ENCODE results near the gene SOX13.

SOX13 gene

GRCh38 chr1:204075139-204075521 is 2.2 kb downstream of the SOX13 start:
- H3K9me3 ChIP-seq (ENCODE audit: control insufficient read depth, low read length) = no peaks in the 10 kb centered on the region
- peak overlapping the region in 1 of 2 experiments; percentile 40 for H3K18ac ChIP-seq (ENCODE audit: low read depth in 1 of 2, low read length in 2 of 2)
- H3K79me1 ChIP-seq (replicated peaks; ENCODE audit: low read length, poor library complexity, severe bottlenecking) = peaks cover 3% of the 10 kb centered on the region
- H3K27me3 ChIP-seq (ENCODE audit: control insufficient read depth in 1 of 2, insufficient read depth in 1 of 2, low read length in 2 of 2) = peaks cover 0 to 28% of the 10 kb centered on the region in 2 experiments
- H3K4me3 ChIP-seq (ENCODE audit: insufficient read depth in 1 of 2, low read depth in 1 of 2, low read length in 2 of 2) = peak overlapping the region; percentile 28 to 95
- peaks cover 34% of the 10 kb centered on the region for H3K4me1 ChIP-seq (ENCODE audit: control insufficient read depth, insufficient read depth, low read depth, low read length)
- H3K23ac ChIP-seq (ENCODE audit: low read length in 2 of 2) = no peak overlapping the region
- no peak overlapping the region for H2AFZ ChIP-seq (ENCODE audit: low read depth, low read length)
- no peak overlapping the region for H2BK5ac ChIP-seq (ENCODE audit: low read depth, low read length, poor library complexity, severe bottlenecking)
- peak overlapping the region in 1 of 2 experiments; percentile 56 for H2BK12ac ChIP-seq (ENCODE audit: low read length in 2 of 2)
- no peak overlapping the region for H4K91ac ChIP-seq (ENCODE audit: low read length)
- peak overlapping the region; percentile 16 for H4K8ac ChIP-seq (ENCODE audit: low read length)
- H3K27ac ChIP-seq (ENCODE audit: low read length, poor library complexity, severe bottlenecking) = no peak overlapping the region
- peak overlapping the region; percentile 83 for H3K9ac ChIP-seq (ENCODE audit: low read length)
- DNase-seq = peak; percentile 47
- peak overlapping the region in 1 of 2 experiments; percentile 74 for H3K14ac ChIP-seq (ENCODE audit: low read length in 2 of 2)
- no peaks in the 10 kb centered on the region for H3K36me3 ChIP-seq (ENCODE audit: control insufficient read depth in 1 of 2, insufficient read depth in 2 of 2, low read depth in 1 of 2, low read length in 2 of 2)
- no peak overlapping the region for H2AK5ac ChIP-seq (ENCODE audit: low read length, severe bottlenecking)
- WGBS = 6% methylated on average over 31 of the region's 31 CpGs
- H2BK120ac ChIP-seq (ENCODE audit: low read depth, low read length) = no peak overlapping the region
- peak overlapping the region; percentile 98 for H3K4me2 ChIP-seq (ENCODE audit: low read length, poor library complexity, severe bottlenecking)
- peak overlapping the region in 1 of 2 experiments; percentile 57 for H3K4ac ChIP-seq (ENCODE audit: low read depth in 1 of 2, low read length in 2 of 2)
- H2BK15ac ChIP-seq (ENCODE audit: low read depth, poor library complexity, severe bottlenecking) = no peak overlapping the region

- H3K27ac ChIP-seq (ENCODE audit: low read length, poor library complexity, severe bottlenecking) = no peak overlapping the region
- no peak overlapping the region for H2BK120ac ChIP-seq (ENCODE audit: low read depth, low read length)
- H3K79me1 ChIP-seq (replicated peaks; ENCODE audit: low read length, poor library complexity, severe bottlenecking) = peaks cover 3% of the 10 kb centered on the region
- H2BK15ac ChIP-seq (ENCODE audit: low read depth, poor library complexity, severe bottlenecking) = no peak overlapping the region
- H3K4me2 ChIP-seq (ENCODE audit: low read length, poor library complexity, severe bottlenecking) = no peak overlapping the region
- WGBS = 88% methylated on average over 4 of the region's 4 CpGs
- DNase-seq = no peak
- no peak overlapping the region for H2AK5ac ChIP-seq (ENCODE audit: low read length, severe bottlenecking)
- peaks cover 41% of the 10 kb centered on the region for H3K4me1 ChIP-seq (ENCODE audit: control insufficient read depth, insufficient read depth, low read depth, low read length)
- peaks cover 0 to 25% of the 10 kb centered on the region in 2 experiments for H3K27me3 ChIP-seq (ENCODE audit: control insufficient read depth in 1 of 2, insufficient read depth in 1 of 2, low read length in 2 of 2)
- H2BK12ac ChIP-seq (ENCODE audit: low read length in 2 of 2) = peak overlapping the region in 1 of 2 experiments; percentile 42
- H2AFZ ChIP-seq (ENCODE audit: low read depth, low read length) = no peak overlapping the region
- H3K9ac ChIP-seq (ENCODE audit: low read length) = peak overlapping the region; percentile 83
- no peak overlapping the region for H3K18ac ChIP-seq (ENCODE audit: low read depth in 1 of 2, low read length in 2 of 2)
- no peak overlapping the region for H2BK5ac ChIP-seq (ENCODE audit: low read depth, low read length, poor library complexity, severe bottlenecking)
- H4K91ac ChIP-seq (ENCODE audit: low read length) = no peak overlapping the region
- no peak overlapping the region for H3K23ac ChIP-seq (ENCODE audit: low read length in 2 of 2)
- peak overlapping the region in 1 of 2 experiments; percentile 95 for H3K4me3 ChIP-seq (ENCODE audit: insufficient read depth in 1 of 2, low read depth in 1 of 2, low read length in 2 of 2)
- no peaks in the 10 kb centered on the region for H3K9me3 ChIP-seq (ENCODE audit: control insufficient read depth, low read length)
- no peak overlapping the region for H4K8ac ChIP-seq (ENCODE audit: low read length)
- peak overlapping the region in 1 of 2 experiments; percentile 2 for H3K14ac ChIP-seq (ENCODE audit: low read length in 2 of 2)
- H3K4ac ChIP-seq (ENCODE audit: low read depth in 1 of 2, low read length in 2 of 2) = no peak overlapping the region
- H3K36me3 ChIP-seq (ENCODE audit: control insufficient read depth in 1 of 2, insufficient read depth in 2 of 2, low read depth in 1 of 2, low read length in 2 of 2) = no peaks in the 10 kb centered on the region
These were observed 3.3 kb downstream of the SOX13 start for GRCh38 chr1:204075890-204076846.

- H3K9me3 ChIP-seq (ENCODE audit: control insufficient read depth, low read length) = no peaks in the 10 kb centered on the region
- no peak overlapping the region for H2BK5ac ChIP-seq (ENCODE audit: low read depth, low read length, poor library complexity, severe bottlenecking)
- no peak overlapping the region for H3K4me2 ChIP-seq (ENCODE audit: low read length, poor library complexity, severe bottlenecking)
- H3K4me3 ChIP-seq (ENCODE audit: insufficient read depth in 1 of 2, low read depth in 1 of 2, low read length in 2 of 2) = no peak overlapping the region
- no peak overlapping the region for H3K23ac ChIP-seq (ENCODE audit: low read length in 2 of 2)
- WGBS = 100% methylated on average over 1 of the region's 1 CpG
- peaks cover 5% of the 10 kb centered on the region for H3K79me1 ChIP-seq (replicated peaks; ENCODE audit: low read length, poor library complexity, severe bottlenecking)
- DNase-seq = peak; percentile 20
- no peak overlapping the region for H2AFZ ChIP-seq (ENCODE audit: low read depth, low read length)
- H3K27me3 ChIP-seq (ENCODE audit: control insufficient read depth in 1 of 2, insufficient read depth in 1 of 2, low read length in 2 of 2) = peaks cover 0 to 23% of the 10 kb centered on the region in 2 experiments
- no peak overlapping the region for H3K14ac ChIP-seq (ENCODE audit: low read length in 2 of 2)
- no peak overlapping the region for H4K91ac ChIP-seq (ENCODE audit: low read length)
- H3K18ac ChIP-seq (ENCODE audit: low read depth in 1 of 2, low read length in 2 of 2) = no peak overlapping the region
- H3K4ac ChIP-seq (ENCODE audit: low read depth in 1 of 2, low read length in 2 of 2) = no peak overlapping the region
- H4K8ac ChIP-seq (ENCODE audit: low read length) = no peak overlapping the region
- no peaks in the 10 kb centered on the region for H3K36me3 ChIP-seq (ENCODE audit: control insufficient read depth in 1 of 2, insufficient read depth in 2 of 2, low read depth in 1 of 2, low read length in 2 of 2)
- H3K4me1 ChIP-seq (ENCODE audit: control insufficient read depth, insufficient read depth, low read depth, low read length) = peaks cover 44% of the 10 kb centered on the region
- H2BK15ac ChIP-seq (ENCODE audit: low read depth, poor library complexity, severe bottlenecking) = no peak overlapping the region
- H2AK5ac ChIP-seq (ENCODE audit: low read length, severe bottlenecking) = no peak overlapping the region
- H2BK120ac ChIP-seq (ENCODE audit: low read depth, low read length) = no peak overlapping the region
- no peak overlapping the region for H3K9ac ChIP-seq (ENCODE audit: low read length)
- no peak overlapping the region for H3K27ac ChIP-seq (ENCODE audit: low read length, poor library complexity, severe bottlenecking)
- peak overlapping the region in 1 of 2 experiments; percentile 15 for H2BK12ac ChIP-seq (ENCODE audit: low read length in 2 of 2)
These were observed 4.0 kb downstream of the SOX13 start for GRCh38 chr1:204076891-204077290.

GRCh38 chr1:204077979-204078696 is 5.2 kb downstream of the SOX13 start:
- WGBS = 45% methylated on average over 17 of the region's 17 CpGs
- H3K27me3 ChIP-seq (ENCODE audit: control insufficient read depth in 1 of 2, insufficient read depth in 1 of 2, low read length in 2 of 2) = peaks cover 0 to 23% of the 10 kb centered on the region in 2 experiments

More at GRCh38 chr1:204077979-204078696, 5.2 kb downstream of the SOX13 start:
- H3K23ac ChIP-seq (ENCODE audit: low read length in 2 of 2) = no peak overlapping the region
- peak; percentile 32 for DNase-seq
- no peak overlapping the region for H2AK5ac ChIP-seq (ENCODE audit: low read length, severe bottlenecking)
- no peak overlapping the region for H3K4me3 ChIP-seq (ENCODE audit: insufficient read depth in 1 of 2, low read depth in 1 of 2, low read length in 2 of 2)
- H3K4me2 ChIP-seq (ENCODE audit: low read length, poor library complexity, severe bottlenecking) = no peak overlapping the region
- H3K9ac ChIP-seq (ENCODE audit: low read length) = no peak overlapping the region
- H3K4me1 ChIP-seq (ENCODE audit: control insufficient read depth, insufficient read depth, low read depth, low read length) = peaks cover 42% of the 10 kb centered on the region
- H3K14ac ChIP-seq (ENCODE audit: low read length in 2 of 2) = peak overlapping the region in 1 of 2 experiments; percentile 19
- peak overlapping the region; percentile 15 to 68 for H3K18ac ChIP-seq (ENCODE audit: low read depth in 1 of 2, low read length in 2 of 2)
- peaks cover 5% of the 10 kb centered on the region for H3K79me1 ChIP-seq (replicated peaks; ENCODE audit: low read length, poor library complexity, severe bottlenecking)
- H3K9me3 ChIP-seq (ENCODE audit: control insufficient read depth, low read length) = no peaks in the 10 kb centered on the region
- H3K4ac ChIP-seq (ENCODE audit: low read depth in 1 of 2, low read length in 2 of 2) = peak overlapping the region in 1 of 2 experiments; percentile 79
- H4K8ac ChIP-seq (ENCODE audit: low read length) = peak overlapping the region; percentile 97
- H2BK12ac ChIP-seq (ENCODE audit: low read length in 2 of 2) = peak overlapping the region; percentile 33 to 97
- peak overlapping the region; percentile 87 for H4K91ac ChIP-seq (ENCODE audit: low read length)
- H3K27ac ChIP-seq (ENCODE audit: low read length, poor library complexity, severe bottlenecking) = no peak overlapping the region
- H2BK15ac ChIP-seq (ENCODE audit: low read depth, poor library complexity, severe bottlenecking) = peak overlapping the region; percentile 23
- H2BK120ac ChIP-seq (ENCODE audit: low read depth, low read length) = peak overlapping the region; percentile 25
- no peaks in the 10 kb centered on the region for H3K36me3 ChIP-seq (ENCODE audit: control insufficient read depth in 1 of 2, insufficient read depth in 2 of 2, low read depth in 1 of 2, low read length in 2 of 2)
- no peak overlapping the region for H2AFZ ChIP-seq (ENCODE audit: low read depth, low read length)
- no peak overlapping the region for H2BK5ac ChIP-seq (ENCODE audit: low read depth, low read length, poor library complexity, severe bottlenecking)

Data from mesenchymal stem cell (in vitro differentiated cells and primary cell).